Neural cell (in vitro differentiated cells): Measurements from ENCODE around the gene DPEP1. TPM values are rescaled to one million over a fixed set of nuclear protein-coding genes. Genes with fewer than 3 reads are reported as not detected.

Source experiments
- H2AFZ ChIP-seq: fragments of 200-600, 300-800 bp; sonication (generic), shearing (Covaris generic); 2 replicates; pipeline ENCODE4 v1.6.0; 2014; ENCODE audit warnings: low read depth, mild to moderate bottlenecking, antibody characterized with exemption, low read length, moderate library complexity
- H3F3A ChIP-seq: fragments of 200-600 bp; shearing (Covaris generic); 2 replicates; pipeline ENCODE4 v1.6.1; 2016; ENCODE audit warnings: mild to moderate bottlenecking, moderate library complexity, mixed read lengths, antibody characterized with exemption, low read length; ENCODE audit not compliant: insufficient read depth, poor library complexity, severe bottlenecking
- H3K27ac ChIP-seq: fragments of 200-600, 300-800 bp; sonication (generic), shearing (Covaris generic); 2 replicates; pipeline ENCODE4 v1.5.1; 2014; ENCODE audit warnings: mild to moderate bottlenecking, low read length, moderate library complexity
- H3K27me3 ChIP-seq: fragments of 300-800, 200-600 bp; sonication (generic), shearing (Covaris generic); 2 replicates; pipeline ENCODE4 v1.6.0; 2014; ENCODE audit warnings: mild to moderate bottlenecking, low read depth, low read length, moderate library complexity; ENCODE audit not compliant: insufficient read depth
- H3K36me3 ChIP-seq: fragments of 300-800, 200-600 bp; sonication (generic), shearing (Covaris generic); 2 replicates; pipeline ENCODE4 v1.5.1; 2014; ENCODE audit warnings: mild to moderate bottlenecking, antibody characterized with exemption, low read length, moderate library complexity; ENCODE audit not compliant: insufficient read depth
- H3K4me2 ChIP-seq: fragments of 300-800, 200-600 bp; sonication (generic), shearing (Covaris generic); 2 replicates; pipeline ENCODE4 v1.6.0; 2014; ENCODE audit warnings: mild to moderate bottlenecking, low read length
- H3K4me3 ChIP-seq: fragments of 300-800, 200-600 bp; sonication (generic), shearing (Covaris generic); 2 replicates; pipeline ENCODE4 v1.5.1; 2014; ENCODE audit warnings: mild to moderate bottlenecking, low read length, moderate library complexity
- H3K79me2 ChIP-seq: fragments of 200-600 bp; shearing (Covaris generic); replicated peaks from 2 replicates; pipeline ENCODE4 v1.6.0; 2014; ENCODE audit warnings: mild to moderate bottlenecking, low read length, moderate library complexity; ENCODE audit not compliant: insufficient read depth
- H3K9ac ChIP-seq: fragments of 300-800, 200-600 bp; sonication (generic), shearing (Covaris generic); 2 replicates; pipeline ENCODE4 v1.6.1; 2016; ENCODE audit warnings: mild to moderate bottlenecking, low read length, mixed read lengths
- H3K9me2 ChIP-seq: fragments of 200-600 bp; shearing (Covaris generic); 2 replicates; pipeline ENCODE4 v1.6.1; 2016; ENCODE audit warnings: mild to moderate bottlenecking, low read length, mixed read lengths; ENCODE audit not compliant: insufficient read depth
- H3K9me3 ChIP-seq: fragments of 200-600, 300-800 bp; sonication (generic), shearing (Covaris generic); 2 replicates; pipeline ENCODE4 v1.6.1; 2016; ENCODE audit warnings: mild to moderate bottlenecking, mixed run types, low read length, moderate library complexity, mixed read lengths
- H4K20me1 ChIP-seq: fragments of 200-600 bp; shearing (Covaris generic); 2 replicates; pipeline ENCODE4 v1.6.1; 2016; ENCODE audit warnings: mild to moderate bottlenecking, mixed run types; ENCODE audit not compliant: insufficient read depth
- CTCF ChIP-seq: fragments of 450-650 bp; IDR thresholded peaks from 2 replicates; pipeline ENCODE4 v1.5.1; 2014; ENCODE audit warnings: antibody characterized with exemption, mild to moderate bottlenecking, moderate library complexity; ENCODE audit not compliant: poor library complexity, severe bottlenecking
- EP300 ChIP-seq: fragments of 450-650 bp; conservative IDR thresholded peaks from 2 replicates; pipeline ENCODE4 v1.6.1; 2014; ENCODE audit warnings: antibody characterized with exemption, mild to moderate bottlenecking, moderate library complexity; ENCODE audit not compliant: poor library complexity, severe bottlenecking
- EZH2 ChIP-seq: fragments of 200-600, 300-800 bp; shearing (Covaris generic), sonication (generic); IDR thresholded peaks from 2 replicates; pipeline ENCODE4 v1.6.1; 2014; ENCODE audit warnings: antibody characterized with exemption, low read length, borderline replicate concordance, mild to moderate bottlenecking; ENCODE audit not compliant: insufficient read depth, poor library complexity, severe bottlenecking
- MXI1 ChIP-seq: fragments of 450-650 bp; conservative IDR thresholded peaks from 2 replicates; pipeline ENCODE4 v1.6.1; 2014; ENCODE audit warnings: antibody characterized with exemption, mild to moderate bottlenecking; ENCODE audit not compliant: poor library complexity, severe bottlenecking
- POLR2AphosphoS5 ChIP-seq: IDR thresholded peaks from 2 replicates; pipeline ENCODE4 v1.6.1; 2012
- RAD21 ChIP-seq: fragments of 450-650 bp; conservative IDR thresholded peaks from 2 replicates; pipeline ENCODE4 v1.6.1; 2014; ENCODE audit warnings: antibody characterized with exemption, mild to moderate bottlenecking, moderate library complexity
- REST ChIP-seq: IDR thresholded peaks from 2 replicates; pipeline ENCODE4 v1.6.1; 2012; ENCODE audit warnings: borderline replicate concordance
- SMC3 ChIP-seq: fragments of 450-650 bp; conservative IDR thresholded peaks from 2 replicates; pipeline ENCODE4 v1.6.1; 2014; ENCODE audit warnings: antibody characterized with exemption, mild to moderate bottlenecking, moderate library complexity; ENCODE audit not compliant: poor library complexity
- TAF1 ChIP-seq: IDR thresholded peaks from 2 replicates; pipeline ENCODE4 v1.6.1; 2012; ENCODE audit warnings: low read depth
- polyA plus RNA-seq: library from polyadenylated mRNA; depleted of rRNA; stranded (reverse); fragments of >200 nt; gene quantifications from 2 replicates; pipeline ENCODE4 v1.2.3, GENCODE V29; 2014

Gene DPEP1
- polyA plus RNA-seq, 1 donor from 2014 or later: 0.33 TPM

- TF ChIP-seq MXI1 (no peak), POLR2AphosphoS5 (no peak), EZH2 (no peak), EP300 (no peak), CTCF (no peak), REST (no peak), TAF1 (no peak), RAD21 (no peak), SMC3 (no peak)
- Histone ChIP-seq H2AFZ (no peak overlapping the region), H3F3A (no peaks in the 10 kb centered on the region), H3K27ac (no peak overlapping the region), H4K20me1 (no peaks in the 10 kb centered on the region), H3K79me2 (no peaks in the 10 kb centered on the region), H3K9me3 (no peaks in the 10 kb centered on the region), H3K9ac (no peak overlapping the region), H3K36me3 (no peaks in the 10 kb centered on the region), H3K27me3 (peaks cover 4% of the 10 kb centered on the region), H3K4me2 (no peak overlapping the region), H3K4me3 (no peak overlapping the region), H3K9me2 (no peaks in the 10 kb centered on the region)
Measured at GRCh38 chr16:89637379-89637778, 23.9 kb downstream of the DPEP1 start.

GRCh38 chr16:89638455-89638854 is 25.0 kb downstream of the DPEP1 start:
- Histone ChIP-seq H2AFZ (no peak overlapping the region), H4K20me1 (no peaks in the 10 kb centered on the region), H3K9ac (no peak overlapping the region), H3K9me3 (no peaks in the 10 kb centered on the region), H3K79me2 (no peaks in the 10 kb centered on the region), H3K4me3 (no peak overlapping the region), H3K9me2 (no peaks in the 10 kb centered on the region), H3K27ac (no peak overlapping the region), H3F3A (no peaks in the 10 kb centered on the region), H3K27me3 (peaks cover 4% of the 10 kb centered on the region), H3K36me3 (no peaks in the 10 kb centered on the region), H3K4me2 (no peak overlapping the region)
- no peak for TF ChIP-seq EZH2
- TF ChIP-seq SMC3: no peak
- TF ChIP-seq REST: no peak
- TF ChIP-seq EP300: no peak
- no peak for TF ChIP-seq POLR2AphosphoS5
